Measurements from ENCODE around the gene ADCY3.

The ADCY3 gene

DNA sequence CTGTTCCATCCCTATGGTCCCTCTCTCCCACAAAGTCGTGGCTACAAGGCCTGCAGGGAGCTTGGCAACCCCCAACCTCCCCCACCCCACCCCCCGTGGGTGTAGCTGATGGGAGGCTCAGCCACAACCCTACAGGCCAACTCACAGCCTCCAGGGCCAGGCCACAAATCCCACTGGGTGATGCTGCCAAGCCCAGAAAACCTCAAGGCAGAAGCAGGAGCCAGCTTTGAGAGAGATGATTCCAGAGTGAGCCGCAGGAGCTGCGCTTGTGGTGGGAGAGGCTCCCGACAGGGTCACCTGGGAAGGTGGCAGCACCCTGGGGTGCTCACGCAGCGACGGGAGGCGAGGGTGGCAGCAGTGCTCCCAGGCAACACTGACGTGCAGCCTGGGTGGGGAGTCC, 44.8 kb downstream of the ADCY3 start:
- peak; percentile 90 for DNase-seq (ENCODE audit: low read depth, low spot score)

DNA sequence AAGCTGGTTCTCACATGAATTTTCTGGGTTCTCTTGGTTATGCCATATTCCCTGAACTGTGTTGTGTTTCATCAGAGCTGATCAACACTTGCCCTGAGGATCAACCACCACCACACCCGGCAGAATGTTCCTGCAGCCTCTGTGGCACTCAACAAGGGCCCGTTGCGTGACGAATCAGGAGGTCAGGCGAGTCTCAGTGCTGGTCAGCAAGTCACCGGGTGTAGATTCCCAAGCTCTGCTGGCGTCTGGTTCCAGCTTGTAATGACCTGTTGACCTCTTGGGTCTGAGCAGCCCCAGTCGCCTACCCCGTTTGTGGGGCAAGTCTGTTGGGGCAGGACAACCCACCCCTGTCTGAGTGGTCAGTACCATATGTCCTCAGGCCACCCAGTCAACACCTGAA, 46.0 kb downstream of the ADCY3 start:
- no peak for DNase-seq (ENCODE audit: low read depth, low spot score)

DNA sequence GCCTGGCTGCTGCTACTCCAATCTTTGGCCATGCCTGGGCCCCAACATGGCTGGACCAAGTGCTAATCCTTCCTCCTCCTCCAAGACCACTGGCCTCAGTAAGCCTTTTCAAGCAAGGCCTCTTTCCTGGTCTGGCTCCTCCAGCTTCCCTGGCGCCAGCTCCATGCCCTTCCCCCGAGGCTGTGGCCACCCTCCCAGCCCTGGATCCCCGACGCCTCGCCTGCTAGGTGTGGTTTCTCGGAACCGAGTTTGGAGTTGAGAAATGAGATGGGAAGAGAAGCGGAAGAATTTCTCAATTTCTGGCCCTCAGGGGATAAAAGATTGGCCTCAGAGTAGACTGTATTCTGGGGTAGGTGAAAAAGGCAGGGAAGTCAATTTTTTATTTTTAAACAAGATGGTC, 46.4 kb downstream of the ADCY3 start:
- DNase-seq (ENCODE audit: low read depth, low spot score): no peak

DNA sequence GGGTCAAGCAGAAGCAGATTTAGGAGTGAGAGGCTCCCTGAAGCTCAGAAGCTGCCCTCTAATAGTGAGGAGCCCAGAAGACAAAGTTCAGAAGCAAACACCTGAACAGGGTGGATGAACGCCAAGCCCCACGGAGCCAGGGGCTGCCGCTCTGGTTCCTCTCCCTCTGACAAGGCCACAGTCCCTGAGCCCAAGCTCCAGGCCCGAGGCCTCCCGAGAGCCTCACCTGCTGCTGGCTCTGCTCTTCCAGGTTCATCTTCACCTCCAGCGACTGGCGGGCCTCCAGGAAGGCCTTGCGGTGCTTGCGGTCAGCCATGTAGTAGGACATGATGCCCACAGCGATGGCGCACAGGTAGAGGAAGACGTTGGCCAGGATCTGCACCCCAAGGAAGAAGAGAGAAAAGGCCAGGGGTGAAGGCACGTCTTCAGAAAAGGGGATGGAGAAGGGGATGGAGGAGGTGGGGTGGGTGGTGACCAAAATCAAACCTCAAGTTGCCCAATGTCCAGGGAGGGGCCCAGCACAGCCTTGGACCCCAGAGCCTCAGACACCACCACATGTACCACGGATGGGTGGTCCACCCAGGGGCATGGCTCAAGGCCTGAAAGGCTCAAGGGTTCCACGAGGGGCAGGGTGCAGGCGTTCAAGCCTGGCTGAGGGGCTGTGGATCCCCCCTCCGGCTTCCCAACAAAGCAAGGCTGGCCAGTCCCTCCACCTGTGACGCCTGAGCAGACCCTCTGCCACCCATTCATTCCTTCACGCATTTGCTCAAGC, 47.5 kb downstream of the ADCY3 start:
- DNase-seq (ENCODE audit: low read depth, low spot score): no peak

DNA sequence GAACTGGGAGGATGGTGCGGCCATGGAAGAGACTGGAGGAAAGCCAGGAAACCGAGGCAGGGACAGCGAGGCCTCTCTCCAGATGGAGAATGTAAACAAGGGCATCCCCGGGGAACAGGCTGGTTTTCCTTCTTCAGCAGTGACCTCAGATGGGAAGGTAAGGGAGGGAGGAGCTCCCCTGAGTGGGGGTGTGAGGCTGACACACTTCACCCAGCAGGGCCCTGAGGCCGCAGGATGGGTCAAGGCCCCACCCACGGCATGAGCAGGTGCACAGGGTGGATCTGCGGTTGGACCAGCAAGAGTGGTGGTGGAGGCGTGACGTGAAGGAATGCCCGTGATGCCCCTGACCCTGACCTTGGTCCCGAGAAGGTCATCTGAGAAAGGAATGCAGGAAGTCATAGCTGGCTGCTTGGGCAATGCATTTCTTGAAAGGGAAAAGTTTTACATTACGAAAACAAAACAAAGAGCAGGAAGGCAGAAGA, 48.1 kb downstream of the ADCY3 start:
- no peak for DNase-seq (ENCODE audit: low read depth, low spot score)

DNA sequence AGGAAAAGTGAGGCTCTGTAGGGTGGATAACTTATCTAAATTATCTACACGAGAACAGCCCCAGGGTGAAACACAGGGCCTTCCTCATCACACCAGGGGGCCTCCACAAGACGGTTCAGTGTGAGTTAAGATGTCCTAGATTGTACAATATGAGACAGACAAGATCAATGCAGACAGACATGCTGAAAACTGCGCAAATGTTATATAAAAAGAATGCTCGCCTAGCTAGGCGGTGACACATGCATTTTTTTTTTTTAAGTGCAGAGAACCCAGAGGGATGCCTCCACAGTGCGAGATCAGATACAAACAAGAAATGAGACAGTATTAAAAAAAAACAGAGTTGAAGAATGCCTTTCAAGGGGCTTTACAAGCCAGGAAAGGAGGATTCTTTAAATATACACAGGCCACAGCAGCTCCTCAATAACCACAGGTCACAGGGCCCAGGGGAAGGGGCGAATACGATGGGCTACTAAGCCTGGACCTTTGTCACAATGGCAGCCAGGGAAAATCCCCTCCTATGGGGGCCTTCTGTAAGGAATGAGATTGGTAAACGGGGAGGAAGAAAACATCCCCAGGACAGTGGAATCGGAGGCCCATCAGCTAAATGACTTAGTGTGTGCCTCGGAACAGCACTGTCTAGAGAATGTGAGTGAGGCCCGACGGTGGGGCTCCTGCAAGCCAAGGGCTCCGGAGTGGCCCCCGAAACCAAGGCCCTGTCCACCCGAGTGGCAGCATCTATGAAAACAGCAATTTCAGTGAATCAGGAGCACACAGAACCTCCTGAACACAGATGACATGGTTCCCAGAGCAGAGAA, 48.9 kb downstream of the ADCY3 start:
- DNase-seq (ENCODE audit: low read depth, low spot score): no peak

DNA sequence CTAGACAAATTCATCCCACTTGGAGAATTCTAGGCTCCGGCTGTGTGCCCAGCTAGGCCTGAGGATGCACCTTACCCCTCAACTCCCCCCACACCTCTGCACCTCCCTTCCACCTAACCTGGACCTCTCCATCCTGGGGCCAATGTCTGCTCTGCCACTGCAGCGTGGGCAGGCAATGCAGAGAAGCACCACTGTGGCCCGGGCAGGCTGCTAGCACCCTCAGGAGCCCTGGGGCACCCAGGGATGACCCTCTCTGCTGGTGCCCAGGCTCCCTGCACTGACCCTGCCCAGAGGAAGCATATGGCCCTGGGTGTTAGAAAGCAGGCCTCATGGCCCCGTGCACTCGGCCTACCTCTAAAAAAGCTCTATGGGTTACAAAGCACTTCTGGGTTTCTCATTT, 49.6 kb downstream of the ADCY3 start:
- DNase-seq (ENCODE audit: low read depth, low spot score): no peak

DNA sequence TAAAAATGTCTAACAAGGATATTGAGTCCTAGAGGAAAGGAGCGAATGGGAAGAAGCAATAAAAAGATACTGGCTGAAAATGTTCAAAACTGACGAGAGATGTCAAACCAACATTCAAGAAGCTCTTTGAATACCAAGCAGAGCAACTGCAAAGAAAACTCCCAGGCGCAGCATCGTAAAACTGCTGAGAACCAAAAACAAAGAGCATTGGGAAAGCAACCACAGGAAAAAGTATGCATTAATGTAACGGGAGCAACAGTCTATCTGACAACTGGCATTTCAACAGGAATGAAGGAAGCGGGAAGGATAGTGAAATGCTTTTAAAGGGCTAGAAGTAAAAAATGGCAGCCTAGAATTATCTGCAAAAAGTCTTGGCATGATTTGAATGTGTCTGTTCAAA, 53.1 kb downstream of the ADCY3 start:
- no peak for DNase-seq (ENCODE audit: low read depth, low spot score)

DNA sequence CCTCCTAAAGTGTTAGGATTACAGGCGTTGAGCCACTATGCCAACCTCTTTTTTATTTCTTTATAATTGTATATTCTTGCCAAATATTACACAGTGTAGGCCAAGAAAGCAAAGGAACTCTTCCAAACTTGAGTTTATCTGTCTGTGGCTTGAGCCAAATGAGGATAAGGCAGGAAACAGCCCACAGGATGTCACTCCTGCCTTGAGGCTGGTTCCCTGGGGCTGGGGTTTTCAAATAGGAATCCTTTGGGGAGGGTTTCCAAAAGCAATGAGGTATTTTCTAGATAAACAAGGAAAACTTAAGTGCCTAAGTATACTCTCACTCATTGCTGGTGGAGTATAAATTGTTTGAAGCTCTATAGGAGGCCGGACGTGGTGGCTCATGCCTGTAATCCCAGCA, 56.4 kb downstream of the ADCY3 start:
- DNase-seq (ENCODE audit: low read depth, low spot score): no peak

DNA sequence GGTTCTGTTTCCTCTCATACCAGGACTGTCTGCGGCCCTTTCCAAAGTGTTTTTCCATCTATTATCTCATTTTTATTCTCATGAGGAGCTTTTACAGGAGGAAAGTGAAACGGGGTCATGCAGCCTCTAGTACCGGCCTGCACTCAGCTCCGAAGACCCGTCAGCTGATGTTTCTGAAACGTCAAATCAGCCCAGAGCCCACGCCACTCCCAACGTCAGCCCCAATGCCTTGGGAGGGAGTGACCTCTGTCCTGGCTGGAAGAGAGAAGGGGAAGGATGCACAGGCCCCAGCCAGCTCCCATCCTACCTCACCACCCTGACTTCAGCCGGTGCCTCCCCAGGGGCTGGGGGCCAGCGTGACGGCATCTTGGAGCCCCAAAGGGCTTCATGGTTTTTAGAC, 58.5 kb downstream of the ADCY3 start:
- DNase-seq (ENCODE audit: low read depth, low spot score): no peak

DNA sequence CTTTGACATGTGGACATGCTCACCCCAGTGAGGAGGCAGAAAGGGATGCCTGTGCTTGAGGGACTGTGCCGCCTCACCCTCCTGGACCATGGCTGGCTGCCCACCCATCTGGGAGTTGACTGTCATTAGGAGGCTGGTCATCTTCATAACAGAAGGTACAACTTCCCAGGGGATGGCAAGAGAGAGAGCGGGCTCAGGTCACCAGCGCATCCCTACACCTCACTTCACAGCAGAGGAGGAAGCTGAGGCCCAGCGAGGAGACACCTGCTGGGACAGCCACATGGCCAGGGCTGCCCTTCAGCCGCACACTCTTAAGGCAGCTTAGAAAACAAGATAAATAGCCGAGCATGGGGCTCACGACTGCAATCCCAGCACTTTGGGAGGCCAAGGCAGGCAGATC, 59.4 kb downstream of the ADCY3 start:
- no peak for DNase-seq (ENCODE audit: low read depth, low spot score)

DNA sequence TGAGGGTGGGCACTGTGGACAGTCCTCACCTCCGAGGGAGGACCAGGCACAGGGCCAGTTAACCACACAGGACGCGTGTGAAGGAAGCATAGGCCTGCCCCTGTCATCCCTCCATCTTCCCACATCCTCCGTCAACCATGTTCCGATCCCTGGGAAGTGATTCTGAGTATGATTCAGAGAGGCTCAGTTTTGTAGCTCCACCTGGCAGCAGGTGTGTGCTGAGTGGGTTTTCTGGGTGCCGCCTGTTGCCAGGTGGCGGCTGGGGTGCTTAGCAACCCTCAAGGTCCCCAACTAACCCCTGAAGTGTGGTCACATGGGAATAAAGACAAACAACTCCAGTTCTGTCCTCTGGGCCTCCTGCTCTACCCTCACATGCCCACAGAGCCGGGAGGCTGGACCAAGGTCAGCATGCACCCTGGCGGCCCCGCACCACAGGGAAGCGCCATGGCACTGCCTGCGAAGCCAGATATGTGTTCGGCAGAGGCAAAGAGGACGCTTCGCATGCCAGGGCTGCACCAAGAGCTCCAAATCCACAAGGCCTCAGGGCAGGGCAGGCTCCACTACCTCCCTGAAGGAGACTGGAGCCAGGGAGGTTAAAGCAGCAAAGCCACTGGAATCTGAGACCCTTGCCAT, 60.0 kb downstream of the ADCY3 start:
- DNase-seq (ENCODE audit: low read depth, low spot score): no peak

DNA sequence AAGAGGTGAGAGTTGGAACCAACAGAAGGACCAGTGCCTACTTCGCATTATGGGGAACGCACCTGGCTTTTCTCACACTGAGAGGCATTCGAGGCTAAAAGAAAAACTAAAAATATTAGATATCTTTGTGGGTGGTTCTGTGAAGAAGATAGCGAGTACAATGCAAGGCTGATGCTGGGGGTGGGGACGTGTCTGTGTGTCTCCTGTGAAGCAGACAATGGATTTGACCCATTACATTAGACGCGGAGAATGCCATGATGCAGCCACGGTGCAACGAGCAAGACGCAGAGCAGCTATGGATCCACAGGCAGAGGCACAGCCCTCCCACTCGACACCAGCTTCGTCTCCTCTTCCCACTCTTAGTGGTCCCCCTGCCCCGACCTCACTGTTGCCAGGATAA, 61.0 kb downstream of the ADCY3 start:
- no peak for DNase-seq (ENCODE audit: low read depth, low spot score)

DNA sequence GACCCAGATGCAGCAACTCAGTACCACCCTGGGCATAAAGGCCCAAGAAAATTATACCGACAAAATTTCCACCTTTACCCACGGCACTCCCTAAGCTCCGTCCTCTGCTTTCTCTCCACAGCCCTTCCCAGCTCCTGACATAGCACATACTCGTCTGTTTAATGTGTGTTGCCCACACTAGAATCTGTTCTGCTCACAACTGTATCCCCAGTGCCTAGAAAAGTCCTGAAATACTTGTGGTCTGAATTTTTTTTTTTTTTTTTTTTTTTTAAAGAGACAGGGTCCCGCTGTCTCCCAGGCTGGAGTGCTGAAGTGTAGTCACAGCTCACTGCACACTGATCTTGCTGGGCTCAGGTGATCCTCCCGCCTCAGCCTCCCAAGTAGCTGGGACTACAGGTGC, 62.3 kb downstream of the ADCY3 start:
- peak; percentile 23 for DNase-seq (ENCODE audit: low read depth, low spot score)

DNA sequence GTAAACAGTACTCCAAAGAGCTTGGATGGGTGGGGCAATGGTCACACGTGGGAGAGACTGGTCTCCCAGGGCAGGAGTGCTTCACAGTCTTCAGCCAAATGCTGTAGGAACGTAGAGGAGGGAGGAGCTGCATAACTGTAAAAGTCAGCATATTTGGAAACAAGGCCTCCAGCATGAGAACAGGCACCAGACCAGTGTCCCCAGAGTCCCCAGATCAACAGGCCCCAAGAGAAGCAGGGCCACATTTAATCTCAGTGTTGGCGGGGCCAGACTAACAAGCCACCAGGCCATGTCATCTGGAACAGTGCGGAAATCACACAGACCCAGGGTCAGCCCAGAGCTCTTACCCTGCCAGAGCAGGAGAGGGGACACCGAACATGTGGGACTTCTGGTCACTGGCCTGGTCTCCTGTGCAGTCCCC, 63.2 kb downstream of the ADCY3 start:
- DNase-seq (ENCODE audit: low read depth, low spot score): no peak

DNA sequence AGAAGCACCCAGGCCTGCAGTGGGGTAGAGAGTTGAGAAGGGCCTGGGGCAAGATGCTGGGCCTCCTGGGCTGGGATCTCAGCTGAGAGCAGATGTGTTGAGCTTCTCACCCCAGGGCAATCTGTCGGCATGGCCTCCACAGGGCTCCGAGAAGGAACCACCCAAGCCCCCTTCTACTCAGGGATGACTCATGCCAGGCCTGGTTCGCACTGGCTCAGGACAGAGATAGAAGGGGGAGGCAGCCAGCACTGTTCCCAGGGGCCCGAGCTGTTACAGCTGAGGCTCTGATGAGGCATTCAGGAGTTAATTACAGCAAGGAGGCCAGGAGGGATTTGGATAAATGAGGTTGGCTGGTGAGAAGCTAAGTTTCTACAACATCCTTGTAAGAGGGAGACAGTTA, 64.3 kb downstream of the ADCY3 start:
- peak; percentile 55 for DNase-seq (ENCODE audit: low read depth, low spot score)

DNA sequence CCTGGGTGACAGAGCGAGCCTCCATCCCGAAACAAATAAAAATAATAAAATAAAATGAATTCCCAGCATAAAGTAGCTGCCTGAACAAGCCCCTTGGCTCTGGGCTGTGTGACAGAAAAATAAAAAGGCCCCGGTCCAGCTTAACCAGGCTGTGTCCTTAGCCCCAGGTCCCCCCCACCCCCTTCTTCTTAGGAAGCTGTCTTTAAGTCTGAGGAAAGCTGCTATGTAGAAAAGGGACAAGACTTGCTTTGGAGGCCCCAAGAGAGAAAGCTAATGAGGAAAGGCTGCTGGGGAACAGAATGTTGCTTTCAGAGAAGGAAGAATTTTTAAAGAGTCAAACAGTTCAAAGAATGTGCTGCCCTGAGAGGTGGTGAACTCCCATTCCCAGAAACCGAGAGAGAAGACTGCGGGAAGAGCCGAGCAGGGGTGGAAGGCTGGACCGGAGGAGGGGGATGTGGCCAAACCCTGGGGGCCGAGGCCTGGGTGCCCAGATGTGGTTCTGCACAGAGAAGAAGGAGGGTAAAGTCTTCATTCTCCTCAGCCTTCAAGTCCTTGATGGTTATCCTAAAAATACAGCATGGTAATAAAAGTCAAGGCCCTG, 64.9 kb downstream of the ADCY3 start:
- DNase-seq (ENCODE audit: low read depth, low spot score): no peak

DNA sequence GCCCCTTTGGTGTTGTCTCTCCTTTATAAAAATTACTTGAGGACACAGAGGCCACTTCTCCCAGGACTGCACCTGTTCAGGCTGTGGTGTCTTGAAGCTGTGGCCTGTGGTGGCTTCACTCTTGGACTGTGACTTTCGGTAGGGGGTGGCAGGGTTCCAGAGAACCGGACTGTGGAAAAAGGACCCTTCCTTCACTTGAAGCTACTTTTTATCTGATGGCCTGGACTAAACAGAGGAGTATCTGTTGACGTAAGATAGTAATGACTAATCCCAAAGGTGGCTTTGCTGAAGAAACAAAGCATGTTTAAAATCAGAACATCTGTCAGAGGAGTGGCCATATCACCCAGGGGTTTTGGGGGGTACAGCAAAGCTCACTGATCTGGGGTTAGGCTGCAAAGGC, 66.0 kb downstream of the ADCY3 start:
- no peak for DNase-seq (ENCODE audit: low read depth, low spot score)

DNA sequence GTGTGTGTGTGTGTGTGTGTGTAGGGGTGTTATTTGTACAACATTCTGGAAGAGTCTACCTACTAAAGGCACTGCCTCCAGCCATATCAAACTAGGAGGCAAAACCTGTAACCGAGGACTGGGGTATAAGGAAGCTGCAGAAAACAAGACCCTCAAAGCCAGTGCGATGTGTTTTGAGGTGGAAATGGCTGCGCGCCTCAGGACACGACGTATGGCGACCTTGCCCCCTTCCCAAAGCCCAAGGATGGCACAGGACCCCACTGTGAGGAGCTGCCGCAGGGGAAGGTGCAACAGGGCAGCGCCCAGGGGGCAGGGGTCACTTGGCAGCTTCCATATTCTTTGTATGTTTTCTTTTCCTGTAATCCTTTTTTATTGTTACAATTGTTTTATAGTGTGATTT, 67.0 kb downstream of the ADCY3 start:
- no peak for DNase-seq (ENCODE audit: low read depth, low spot score)

DNA sequence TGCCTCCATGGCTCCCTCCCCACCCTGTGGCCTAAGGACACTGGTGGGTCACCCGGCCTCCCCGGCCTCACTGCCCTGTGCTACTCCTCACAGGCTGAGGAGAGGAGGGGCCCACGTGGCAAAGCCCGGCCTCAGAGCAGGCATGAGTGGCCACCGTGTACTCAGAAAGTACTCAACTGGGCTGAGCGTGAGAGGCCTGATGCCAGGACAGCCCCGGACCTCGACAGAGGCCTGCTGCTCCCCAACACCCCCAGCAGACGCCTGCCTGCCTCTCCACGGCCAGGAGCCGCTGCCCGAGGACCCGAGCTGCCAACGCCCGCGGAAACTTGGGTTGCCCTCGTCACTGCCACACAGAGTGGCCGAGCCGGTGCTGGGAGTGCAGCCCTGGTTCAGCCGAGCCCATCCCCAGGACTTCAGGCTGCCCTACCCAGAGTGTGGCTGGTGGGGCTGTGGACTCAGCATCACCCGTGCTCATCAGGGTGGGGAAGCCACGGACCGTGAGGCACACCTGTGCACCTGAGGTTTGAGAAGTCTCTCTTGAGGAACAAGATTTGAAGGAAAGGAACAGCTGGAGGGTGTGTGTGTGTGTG, 67.5 kb downstream of the ADCY3 start:
- DNase-seq (ENCODE audit: low read depth, low spot score): no peak

DNA sequence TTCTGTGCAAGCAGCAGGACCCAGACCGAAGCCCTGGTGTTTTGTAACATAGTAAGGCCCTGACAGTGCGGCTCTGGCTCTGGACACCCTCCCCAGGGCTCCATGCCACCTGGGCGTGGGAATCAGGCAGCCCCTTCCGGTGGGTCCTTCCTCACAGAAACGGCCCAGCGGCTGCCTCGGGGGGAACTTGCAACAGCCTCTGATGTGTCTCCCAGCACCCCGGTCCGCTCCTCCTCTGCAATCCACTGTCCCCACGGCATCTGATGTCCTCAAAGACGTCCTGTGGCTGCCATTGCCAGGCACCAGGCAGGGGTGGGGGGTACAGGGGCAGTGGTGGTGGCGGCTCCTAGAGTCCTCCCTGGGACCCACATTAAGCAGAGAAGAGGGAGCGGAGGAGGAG, 68.0 kb downstream of the ADCY3 start:
- no peak for DNase-seq (ENCODE audit: low read depth, low spot score)

DNA sequence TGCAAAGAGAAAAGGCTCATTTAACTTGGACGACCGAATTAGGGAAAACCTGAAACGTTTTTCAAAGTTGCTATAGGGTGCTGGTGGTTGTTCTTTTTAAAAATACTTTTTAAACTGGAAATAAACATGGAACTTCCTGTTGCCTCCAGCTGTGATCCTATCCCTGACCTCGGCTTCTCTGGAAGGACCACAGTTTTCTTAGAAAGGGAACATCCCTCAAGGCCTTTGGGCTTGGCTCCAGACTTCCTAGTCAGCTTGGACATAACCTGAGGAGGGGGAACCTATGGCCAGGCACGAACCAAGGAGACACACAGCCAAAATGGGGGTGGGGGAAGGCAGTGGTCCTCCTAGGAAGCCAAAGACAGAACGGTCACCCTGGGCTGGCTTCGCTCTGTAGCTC, 69.1 kb downstream of the ADCY3 start:
- no peak for DNase-seq (ENCODE audit: low read depth, low spot score)

Measured in astrocyte of the hippocampus (primary cell).